Nucleus accumbens (tissue), 56 donors: ENCODE data around the gene IMMP1L.

Experiments used
- DNase-seq, 56 donors: peaks; one replicate each; lab custom pipeline; 2025; lab: John Stamatoyannopoulos, UW

Gene IMMP1L

DNA sequence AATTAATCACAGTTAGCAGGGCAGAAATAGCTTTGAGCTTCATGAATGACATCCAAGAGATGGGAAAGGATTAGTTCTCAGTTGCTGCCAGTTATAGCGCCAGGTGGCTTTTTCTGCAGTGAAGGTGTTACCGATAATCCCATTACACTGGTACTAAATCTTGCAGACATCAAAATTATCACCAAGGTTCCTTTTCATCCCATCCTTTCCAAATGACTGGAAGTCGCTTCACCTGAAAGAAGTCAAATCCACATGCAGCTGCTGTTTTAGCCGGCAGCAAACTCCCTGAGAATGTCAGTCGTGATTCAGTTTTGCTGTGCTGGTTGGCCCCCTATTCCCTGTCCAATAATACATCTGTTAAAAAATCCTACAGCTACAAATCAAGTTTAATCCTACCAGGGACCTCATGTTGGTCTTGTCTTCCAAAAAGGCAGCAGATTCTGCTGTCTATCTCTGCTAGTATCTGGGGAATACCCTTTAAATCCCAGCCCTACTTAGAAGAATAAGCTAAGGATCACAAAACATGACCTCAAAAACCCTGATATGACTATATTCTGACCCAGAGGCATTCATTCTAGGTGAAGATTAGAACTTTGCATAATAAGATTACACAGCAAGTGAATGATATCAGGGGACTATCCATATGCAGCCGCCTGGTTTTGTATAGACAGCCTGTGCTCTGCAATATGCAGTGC, 31.7 kb downstream of the IMMP1L start:
- DNase-seq, result no peak

DNA sequence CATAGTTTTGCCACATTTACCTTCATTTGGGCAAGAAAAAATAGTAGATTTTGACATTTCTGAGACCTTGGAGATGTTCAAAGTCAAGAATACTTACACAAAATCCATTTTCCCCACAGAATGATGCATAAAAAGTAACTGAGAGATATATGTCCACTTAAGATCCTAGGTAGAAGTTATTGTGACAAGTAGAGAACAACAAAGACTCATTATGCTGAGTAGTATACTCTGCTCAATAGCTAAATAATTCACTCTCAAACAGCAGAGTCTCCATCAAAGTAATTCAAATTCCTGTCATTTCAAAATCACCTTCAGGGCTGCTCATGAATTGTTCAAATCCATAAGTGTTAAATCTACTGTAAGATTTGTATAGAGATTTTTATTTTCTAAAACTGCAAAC, 35.3 kb downstream of the IMMP1L start:
- no peak for DNase-seq

GRCh38 chr11:31464436-31464835, 45.0 kb downstream of the IMMP1L start:
- DNase-seq, result no peak

DNA sequence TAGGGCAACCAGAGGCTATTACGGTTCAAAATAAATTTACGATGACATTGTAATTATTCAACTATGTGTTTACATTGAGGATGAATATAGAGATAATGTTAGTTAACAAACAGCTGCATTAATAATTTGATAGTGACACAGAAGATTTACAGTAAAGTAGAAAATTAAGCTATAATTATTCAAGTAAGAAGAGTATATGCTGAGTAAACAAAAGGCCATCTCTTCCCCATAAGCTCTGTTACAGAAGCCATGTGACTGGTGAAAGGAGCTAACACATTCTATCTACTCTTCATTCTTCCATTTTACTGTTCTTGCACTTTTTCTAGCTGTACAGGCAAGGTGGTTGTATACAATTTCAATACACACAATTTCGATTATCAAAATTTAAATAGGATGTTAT, 54.2 kb downstream of the IMMP1L start:
- DNase-seq, result no peak

DNA sequence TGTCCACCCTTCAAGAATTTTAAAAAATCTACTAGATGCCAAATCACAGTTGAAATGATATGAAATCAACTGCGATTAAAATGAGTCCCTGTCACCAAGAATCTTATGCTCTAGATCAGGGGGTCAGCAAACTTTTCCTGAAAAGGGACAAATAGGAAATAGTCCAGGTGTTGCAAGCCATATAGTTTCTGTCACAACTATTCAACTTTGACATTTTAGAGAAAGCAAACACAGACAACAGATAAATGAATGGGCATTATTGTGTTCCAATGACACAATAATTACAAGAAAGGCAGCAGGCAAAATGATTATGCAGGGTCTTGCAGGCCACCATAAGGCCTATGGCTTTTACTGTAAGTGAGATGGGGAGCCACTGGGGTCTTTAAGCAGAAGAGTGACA, 58.6 kb downstream of the IMMP1L start:
- DNase-seq, result no peak

- DNase-seq, result no peak
These were observed 60.4 kb downstream of the IMMP1L start for GRCh38 chr11:31449040-31449439.

- no peak for DNase-seq
These were observed 63.8 kb downstream of the IMMP1L start for GRCh38 chr11:31445621-31446020.

DNA sequence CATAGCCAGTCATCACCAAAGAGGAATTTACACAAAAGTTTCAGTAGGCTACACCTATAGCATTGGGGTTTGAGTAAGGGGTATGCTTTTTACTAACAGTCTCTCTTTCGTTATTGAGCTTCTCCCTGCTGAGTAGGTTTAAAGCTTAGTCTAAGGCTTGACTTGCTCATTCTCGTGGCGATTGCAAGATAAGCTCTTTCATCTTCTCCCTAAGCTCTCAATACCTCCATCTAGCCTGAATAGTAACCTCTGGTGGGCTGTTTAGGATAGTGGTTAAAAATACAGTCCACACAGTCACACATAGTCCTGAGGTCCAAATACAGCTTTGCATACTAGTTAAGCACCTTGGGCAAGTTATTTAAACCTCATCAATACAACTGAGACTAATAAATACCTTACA, 65.6 kb downstream of the IMMP1L start:
- DNase-seq, result no peak

DNA sequence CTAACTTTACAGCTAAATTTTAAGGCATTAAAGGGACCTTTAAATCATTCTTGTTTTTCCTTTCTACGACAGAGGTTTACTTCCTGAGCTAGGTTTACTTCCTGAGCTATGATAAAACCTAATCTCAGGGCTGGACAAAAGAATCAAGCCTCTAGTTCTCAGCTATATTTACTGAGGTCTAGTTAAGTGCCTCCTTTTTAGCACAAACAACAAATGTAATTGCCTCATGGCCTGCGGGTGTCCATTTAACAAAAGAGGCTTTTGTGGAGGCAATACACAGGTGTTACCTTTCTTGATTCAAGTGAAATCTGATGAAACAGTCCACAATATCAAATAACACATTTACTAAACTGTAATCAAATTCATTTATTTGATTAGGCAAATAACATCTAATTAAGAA, 67.3 kb downstream of the IMMP1L start:
- DNase-seq, result no peak

DNA sequence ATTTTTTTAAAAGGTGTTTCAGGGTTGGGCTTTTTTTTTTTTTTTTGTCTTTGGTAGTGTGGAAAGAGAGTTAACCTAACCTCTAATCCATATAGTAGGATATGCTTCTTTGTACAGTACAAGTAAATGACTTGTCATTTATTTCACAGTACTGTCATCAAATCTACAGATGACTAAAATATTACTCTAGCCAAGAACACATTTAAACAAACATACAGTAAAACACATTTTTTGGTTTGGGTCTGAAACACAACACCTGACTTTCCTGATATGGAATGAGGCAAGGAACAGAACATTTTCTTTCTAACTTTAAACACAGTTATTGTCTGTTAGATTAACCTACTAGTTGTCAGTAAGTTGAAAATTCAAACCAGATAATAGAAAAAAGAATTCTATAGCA, 68.1 kb downstream of the IMMP1L start:
- DNase-seq, result no peak

GRCh38 chr11:31437742-31438435, 71.5 kb downstream of the IMMP1L start:
- DNase-seq, result no peak

GRCh38 chr11:31433851-31434250, 75.6 kb downstream of the IMMP1L start:
- no peak for DNase-seq

DNA sequence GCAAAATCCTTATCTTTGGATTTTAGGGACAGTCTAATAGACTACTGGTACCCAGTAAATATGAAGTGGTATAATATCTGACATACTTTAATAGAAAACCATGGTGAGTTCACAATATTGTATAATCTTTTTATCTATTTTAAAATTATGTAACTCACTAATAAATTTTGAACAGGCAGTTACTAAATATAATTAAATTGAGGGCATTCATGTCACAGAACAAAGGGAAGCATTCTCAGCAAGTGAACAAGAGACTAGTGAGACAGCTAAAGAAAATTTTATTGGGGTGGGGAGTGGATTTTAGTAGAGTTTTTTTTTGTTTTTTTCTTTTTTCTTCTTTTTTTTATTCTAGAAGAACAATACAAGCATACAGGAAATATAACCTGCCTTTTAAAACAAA, 84.8 kb downstream of the IMMP1L start:
- DNase-seq, result no peak

GRCh38 chr11:31422703-31423102, 86.7 kb downstream of the IMMP1L start:
- DNase-seq, result no peak

- no peak for DNase-seq
These were observed 87.6 kb downstream of the IMMP1L start for GRCh38 chr11:31421820-31422219.

- no peak for DNase-seq
These were observed 89.8 kb downstream of the IMMP1L start for GRCh38 chr11:31419669-31420068.

DNA sequence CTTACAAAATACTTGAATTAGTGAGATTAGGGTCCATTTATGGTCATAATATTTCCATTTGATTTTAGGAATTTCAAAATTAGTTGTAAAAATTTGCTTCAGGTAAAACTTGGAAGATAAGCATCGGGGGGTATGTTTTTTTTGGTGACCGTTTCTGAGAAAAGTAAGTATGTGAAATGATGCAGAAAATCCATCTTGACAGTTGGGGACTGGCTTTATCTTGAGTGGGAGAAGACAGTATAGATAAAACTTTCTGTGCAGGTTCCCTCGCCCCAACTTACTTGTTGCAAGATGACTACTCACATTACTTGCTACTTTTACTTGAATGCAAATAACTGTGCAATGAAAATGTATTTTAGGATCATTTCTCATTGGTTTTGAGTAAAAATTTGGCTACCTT, 90.3 kb downstream of the IMMP1L start:
- no peak for DNase-seq

GRCh38 chr11:31417816-31418215, 91.6 kb downstream of the IMMP1L start:
- no peak for DNase-seq

DNA sequence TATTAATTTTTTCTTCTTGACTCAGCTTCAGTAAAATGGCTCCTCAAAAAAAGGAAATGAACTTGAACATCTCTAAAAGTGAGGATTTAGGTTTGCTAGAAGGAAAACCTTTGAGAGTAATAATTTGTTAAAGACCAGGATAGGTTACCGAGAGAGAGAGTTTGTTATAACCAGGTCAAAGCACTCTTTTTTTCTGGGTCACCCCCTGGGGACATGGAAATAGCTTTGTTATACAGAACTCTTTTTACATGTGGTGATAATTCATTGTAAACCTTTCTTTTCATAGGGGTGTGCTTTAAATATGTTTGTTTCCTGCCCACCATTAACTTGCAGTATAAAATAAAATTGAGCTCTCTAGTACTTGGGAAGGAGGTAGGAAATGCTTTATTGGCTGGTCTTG, 92.1 kb downstream of the IMMP1L start:
- DNase-seq, result no peak

GRCh38 chr11:31415435-31415834, 94.0 kb downstream of the IMMP1L start:
- no peak for DNase-seq

DNA sequence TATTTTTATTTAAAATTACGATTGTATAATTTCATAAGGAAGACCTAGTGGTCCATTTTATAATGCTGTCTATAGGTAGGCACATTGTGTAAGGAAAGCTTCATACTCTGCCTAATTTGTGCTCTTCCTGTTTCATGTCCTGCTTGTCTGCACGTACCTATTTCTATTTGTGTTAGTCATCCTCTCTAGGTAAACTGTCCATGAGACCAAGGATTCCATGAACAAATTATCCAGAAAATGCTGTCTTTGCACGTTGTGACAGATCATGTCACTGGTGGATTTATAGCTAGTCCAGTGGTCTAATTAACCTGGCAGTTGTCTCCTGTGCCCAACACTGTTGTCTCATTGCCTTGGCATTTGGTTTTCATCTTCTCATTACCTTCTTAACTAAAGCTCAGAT, 95.1 kb downstream of the IMMP1L start:
- no peak for DNase-seq

DNA sequence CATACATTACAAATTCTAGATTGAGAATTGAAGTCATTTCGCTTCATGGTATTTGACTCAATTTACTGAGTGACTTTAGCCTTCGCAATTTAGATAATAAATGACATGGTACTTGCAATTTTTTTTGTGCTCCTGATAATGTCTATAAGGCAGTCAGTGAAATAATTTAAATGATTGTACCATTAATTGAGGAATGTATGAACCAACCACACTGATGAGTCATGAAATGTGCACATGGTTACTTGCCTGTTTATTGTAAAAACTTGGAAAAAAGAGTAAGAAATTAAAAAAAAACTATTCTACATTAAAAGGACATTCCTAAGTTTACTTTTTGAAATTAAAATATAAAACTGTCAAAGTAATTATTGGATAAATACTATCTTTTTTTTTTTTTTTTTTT, 96.5 kb downstream of the IMMP1L start:
- no peak for DNase-seq

- DNase-seq, result no peak
These were observed 101.2 kb downstream of the IMMP1L start for GRCh38 chr11:31408201-31408600.
